Activated naive CD4-positive, alpha-beta T cell (primary cell): ENCODE results near the gene SCUBE3.

ENCODE experiments used
- DNase-seq, 4 experiments: peaks; one replicate each; lab custom pipeline; 2025; lab: John Stamatoyannopoulos, UW

Gene SCUBE3

GRCh38 chr6:35213824-35214756 is at the start of gene SCUBE3:
Gene SCUBE3 (plus strand): TSS chr6:35213956. CDS start chr6:35214419, 463 bp downstream.
- no peak for DNase-seq

GRCh38 chr6:35164277-35164676 is 49.5 kb upstream of the SCUBE3 start:
- DNase-seq, result no peak

DNA sequence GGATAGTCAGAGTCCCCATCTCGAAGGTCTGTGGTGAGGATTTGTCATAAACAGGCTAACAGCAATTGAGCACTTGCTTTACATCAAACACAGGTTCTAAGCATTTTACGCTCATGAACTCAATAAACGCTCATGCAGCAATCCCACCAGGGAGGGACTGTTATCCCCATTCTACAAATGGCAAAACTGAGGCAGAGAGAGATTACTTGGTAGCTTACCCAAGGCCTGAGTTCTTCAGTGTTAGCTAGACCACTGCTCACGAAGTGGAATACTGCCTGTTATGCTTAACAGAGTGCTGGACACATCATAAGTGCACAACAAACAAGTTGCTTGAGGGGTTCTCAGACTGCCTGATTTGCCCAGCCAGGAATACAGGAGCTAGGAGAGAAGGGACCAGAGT is 48.9 kb upstream of the SCUBE3 start:
- DNase-seq, result no peak

DNA sequence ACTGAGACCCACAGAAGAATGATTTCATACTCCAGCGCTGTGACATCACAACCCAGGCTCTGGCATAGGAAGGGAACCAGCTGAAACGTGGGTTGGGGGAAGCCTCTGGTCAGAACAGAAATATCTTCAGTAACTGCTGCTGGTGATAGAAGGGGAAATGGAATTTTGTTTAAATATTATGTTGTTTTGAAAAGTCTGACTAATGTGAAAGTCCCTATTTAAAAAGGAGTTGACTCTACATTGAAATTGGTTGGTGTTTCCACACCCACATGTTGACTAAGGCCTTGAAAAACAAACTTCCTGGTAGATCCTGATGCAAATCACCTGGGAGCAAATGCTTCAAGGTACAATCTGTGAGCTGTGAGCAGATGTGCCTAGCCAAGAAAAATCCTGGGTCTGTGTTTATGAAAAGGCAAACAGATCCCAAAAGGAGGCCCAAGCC is 48.1 kb upstream of the SCUBE3 start:
- no peak for DNase-seq

DNA sequence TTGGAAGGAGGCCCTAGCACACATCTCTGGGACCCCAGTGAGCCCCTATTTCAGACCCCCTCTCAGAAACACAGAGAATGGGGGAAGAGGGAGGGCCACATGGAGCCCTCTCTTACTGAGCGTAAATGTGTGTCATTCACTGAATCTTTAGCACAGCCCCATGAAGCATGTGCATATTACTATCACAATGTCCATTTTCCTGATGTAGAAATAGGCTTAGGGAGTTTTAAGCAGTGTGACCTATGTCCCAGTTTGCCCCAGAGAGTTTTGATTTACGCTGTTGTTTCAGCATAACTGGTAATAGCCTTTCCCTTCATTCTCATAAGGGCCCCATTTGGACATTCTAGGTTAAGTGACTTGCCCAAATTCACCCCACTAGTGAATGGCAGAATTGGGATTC is 47.6 kb upstream of the SCUBE3 start:
- DNase-seq, result no peak

DNA sequence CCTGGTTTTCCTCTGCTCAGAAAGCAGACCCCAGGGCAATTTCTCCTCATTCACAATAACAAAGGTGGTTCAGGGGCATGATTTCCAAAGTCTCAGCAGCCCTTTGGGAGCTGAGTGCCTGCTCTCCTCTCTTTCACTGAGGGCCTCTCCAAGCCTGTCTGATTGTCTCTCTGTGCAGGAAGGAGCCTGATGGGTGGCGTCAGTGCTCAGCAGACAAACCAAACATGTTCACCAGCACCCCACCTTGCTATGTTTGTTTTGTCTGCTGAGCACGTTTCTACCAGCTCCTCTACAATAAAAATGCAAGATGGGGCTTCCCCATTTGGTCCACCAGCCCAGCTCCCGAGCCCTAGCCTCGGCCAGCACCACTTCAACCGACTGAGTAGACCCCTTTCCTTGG is 47.2 kb upstream of the SCUBE3 start:
- DNase-seq, result no peak

DNA sequence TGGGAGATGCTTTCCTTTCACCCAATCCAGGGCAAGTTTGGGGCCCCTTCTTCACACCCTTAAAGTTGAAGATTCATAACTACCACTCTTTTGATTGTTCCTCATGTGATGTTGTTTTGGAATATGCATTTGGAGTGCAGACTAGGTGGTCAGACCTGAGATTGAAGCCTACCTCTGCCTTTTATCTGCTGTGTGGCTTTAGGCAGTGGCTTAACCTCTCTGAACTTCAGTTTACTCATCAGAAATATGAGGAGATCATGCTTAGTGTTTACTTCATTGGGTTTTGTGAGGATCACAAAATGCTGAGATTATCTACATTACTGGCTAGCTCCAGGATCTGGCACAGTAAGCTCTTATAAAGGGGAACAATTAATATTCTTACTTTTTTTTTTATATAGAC is 46.3 kb upstream of the SCUBE3 start:
- no peak for DNase-seq

DNA sequence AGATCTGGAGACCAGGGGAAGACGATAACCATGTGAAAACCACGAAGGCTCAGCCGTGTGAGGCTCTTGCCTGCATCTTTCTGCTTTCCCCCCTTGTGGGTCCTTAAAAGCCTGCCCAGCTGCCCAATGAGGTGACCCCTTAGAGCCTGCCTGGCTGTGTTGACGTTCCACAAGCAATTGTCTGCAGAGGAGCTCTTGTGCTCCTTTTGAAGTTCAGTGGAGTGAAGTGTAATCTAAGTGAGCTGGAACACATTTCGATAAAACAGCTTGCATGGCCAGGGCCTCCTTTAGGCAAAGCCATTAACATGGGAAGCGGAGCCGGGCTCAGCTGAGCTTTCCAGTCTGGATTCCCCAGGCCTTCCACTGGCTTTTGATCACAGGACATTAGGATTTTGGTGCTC is 45.3 kb upstream of the SCUBE3 start:
- DNase-seq, result no peak

DNA sequence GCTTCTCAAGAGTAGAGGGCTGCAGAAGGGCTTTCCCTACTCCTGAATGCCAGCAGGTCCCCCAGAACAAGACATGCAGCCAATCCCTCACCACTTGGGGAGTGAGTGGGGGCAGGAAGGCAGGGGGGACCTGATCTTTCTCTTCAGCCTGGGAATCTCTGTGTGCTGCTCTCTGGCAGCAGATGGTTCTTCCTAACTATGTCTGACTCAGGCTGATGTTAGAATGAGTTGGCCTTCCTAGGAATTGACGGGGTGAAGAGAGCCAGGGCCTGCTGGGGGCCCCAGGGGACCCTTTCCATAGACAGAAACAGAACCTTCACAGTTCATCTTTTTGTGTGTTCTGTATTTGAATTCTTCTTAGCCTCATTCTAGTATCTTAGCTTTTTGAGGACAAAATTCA is 43.6 kb upstream of the SCUBE3 start:
- no peak for DNase-seq

- DNase-seq, result no peak
Measured at GRCh38 chr6:35170891-35171290, 42.9 kb upstream of the SCUBE3 start.

GRCh38 chr6:35173044-35173426 is 40.7 kb upstream of the SCUBE3 start:
- no peak for DNase-seq

DNA sequence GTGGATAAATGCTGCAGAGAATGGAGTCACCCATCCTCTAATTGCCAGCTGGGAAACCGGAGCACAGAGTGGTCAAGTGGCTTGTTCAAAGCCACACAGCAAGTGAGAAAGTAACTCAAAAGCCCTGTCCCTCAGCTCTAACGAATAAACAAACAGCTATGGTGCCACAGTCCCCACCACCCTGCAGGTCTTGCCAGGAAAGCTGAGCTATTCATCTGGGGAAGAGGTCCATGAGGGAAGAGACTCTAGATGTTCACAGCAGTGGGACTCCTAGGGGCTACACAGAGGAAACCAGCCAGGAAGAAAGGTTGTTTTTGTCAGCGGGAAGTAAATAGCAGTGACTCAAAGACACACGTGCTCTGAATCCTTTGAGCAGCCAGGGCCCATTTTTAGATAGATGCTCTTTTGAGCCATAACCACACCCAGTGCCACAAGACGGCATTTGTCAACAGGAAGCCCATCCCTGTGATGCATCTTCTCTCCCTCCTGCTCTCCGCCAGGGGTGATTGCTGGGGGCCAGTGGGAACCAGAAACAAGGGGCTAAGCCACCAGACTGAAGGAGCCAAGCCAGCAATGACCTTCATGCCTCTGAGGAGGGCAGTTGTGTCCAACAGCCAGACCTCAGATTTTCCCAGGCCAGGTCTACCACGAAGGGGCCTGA is 40.2 kb upstream of the SCUBE3 start:
- no peak for DNase-seq

DNA sequence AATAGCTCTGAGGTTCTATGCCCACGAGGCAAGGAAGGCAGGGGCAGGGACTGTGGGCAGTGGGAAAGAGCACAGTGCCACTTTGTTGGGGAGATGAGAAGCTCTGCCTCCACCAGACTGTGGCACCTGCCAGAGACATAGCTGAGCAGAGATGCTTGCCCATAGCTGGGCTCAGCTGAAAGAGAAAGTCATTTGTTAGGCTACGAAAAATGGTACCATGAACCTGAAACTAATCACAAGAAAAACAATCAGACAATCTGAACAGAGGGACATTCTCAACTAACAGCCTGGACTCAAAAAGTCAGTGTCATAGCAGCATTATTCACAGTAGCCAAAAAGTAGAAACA is 39.7 kb upstream of the SCUBE3 start:
- DNase-seq, result no peak

GRCh38 chr6:35174501-35174900 is 39.3 kb upstream of the SCUBE3 start:
- no peak for DNase-seq

GRCh38 chr6:35176301-35177024 is 37.3 kb upstream of the SCUBE3 start:
- DNase-seq, result no peak

- no peak for DNase-seq
Measured at GRCh38 chr6:35177157-35177556, 36.6 kb upstream of the SCUBE3 start.

GRCh38 chr6:35177596-35177995 is 36.2 kb upstream of the SCUBE3 start:
- DNase-seq, result no peak

DNA sequence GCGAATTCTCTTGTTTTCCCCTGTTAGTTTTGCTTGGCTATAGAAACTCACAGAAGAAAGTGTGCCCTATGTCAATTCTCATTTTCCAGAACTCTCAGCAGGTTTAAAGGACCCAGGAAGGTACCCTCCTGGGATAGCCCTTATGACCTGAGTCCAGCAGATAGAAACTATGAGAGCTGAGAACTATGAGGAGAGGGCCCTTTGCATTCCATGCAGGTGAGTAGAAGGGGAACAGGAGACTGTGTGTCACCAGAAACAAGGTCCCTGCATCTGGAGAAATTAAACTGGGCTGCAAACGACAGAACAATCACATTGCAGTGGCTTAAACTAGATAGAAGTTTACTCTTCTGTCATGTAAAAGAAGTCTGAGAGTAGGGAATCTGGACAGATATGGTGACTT is 35.7 kb upstream of the SCUBE3 start:
- no peak for DNase-seq

DNA sequence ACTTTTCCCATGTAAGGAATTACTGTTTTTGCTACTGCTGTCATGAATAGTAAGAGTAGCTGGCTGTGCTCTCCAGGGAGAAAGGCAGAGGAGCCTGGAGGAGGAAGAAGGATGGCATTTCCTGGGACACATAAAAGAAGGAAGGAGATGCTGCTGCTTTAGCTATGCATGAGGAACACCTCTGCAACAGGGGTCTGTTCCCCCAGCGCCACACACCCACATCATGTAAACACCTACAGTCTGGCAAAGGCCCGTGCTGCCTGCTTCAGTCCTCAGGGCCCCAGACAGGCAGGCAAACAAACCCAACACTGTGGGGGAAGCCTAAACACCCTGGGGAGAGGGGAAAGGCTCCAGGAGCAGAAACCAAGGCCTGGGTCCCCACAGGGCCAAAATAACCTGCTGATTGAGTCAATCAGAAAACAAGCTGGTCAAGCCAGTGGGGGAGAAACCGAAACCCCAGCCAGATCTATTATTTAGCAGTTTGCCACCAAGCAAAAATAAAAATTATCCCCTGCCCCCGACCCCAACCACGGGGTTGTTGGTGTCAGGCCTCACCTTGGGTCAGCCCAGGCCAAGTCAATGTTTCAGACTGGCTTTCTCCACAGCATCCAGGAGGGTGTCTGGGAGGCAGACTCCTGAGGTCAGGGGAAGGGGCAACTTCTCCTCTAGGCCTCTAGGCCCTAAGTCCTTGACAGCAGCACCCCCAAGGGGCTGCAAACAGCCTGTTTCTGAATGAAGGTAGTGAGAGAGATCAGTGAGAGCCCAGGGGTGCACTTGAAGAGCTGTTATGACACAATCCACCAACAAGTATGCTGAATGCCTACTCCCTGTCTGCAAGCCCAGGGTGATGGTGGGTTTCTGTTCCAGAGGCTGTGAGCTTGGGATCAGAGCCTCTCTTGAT is 34.6 kb upstream of the SCUBE3 start:
- DNase-seq, result no peak

- DNase-seq, result no peak
Measured at GRCh38 chr6:35179901-35180535, 33.7 kb upstream of the SCUBE3 start.

DNA sequence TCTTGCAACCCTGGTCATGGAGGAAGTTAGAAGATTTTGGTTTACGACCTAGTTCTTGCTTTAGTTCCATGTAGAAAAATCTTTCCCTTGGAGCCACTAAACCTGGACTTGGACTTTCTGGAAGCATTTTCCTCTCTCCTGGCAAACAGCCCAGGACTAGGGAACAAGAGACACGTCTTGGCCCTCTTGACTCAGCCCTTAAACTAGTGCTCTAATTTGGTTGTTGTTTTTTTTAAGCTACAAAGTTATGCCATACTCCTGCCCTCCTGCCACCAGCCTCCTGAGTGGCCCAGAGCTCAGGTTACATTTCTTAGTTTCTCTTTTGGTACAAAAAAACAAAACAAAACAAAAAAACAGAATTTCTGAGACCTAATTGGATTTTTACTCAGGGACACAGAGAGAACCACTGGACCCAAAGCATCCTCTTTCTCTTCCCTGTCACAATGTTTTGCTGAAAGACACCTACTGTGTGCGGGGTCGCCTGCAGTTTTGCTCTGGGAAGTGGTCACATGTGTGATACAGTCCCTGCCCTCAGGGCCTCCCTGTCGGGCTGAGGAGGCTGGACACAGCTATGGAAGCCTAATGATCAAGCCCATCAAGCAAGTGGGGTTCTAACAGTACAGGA is 32.3 kb upstream of the SCUBE3 start:
- no peak for DNase-seq
